Bronchial epithelial cell (primary cell): ENCODE measurements around the gene PPP1R16B. TPM values are rescaled to one million over a fixed set of nuclear protein-coding genes. Genes with fewer than 3 reads are reported as not detected.

Source experiments
- DNase-seq: peaks from one replicate; pipeline ENCODE4 v3.0.0-alpha.2; 2010; ENCODE audit warnings: low read depth
- FAIRE-seq: peaks from 2 replicates; lab custom pipeline; 2011; peaks lifted over from hg19 to GRCh38; lab: Jason Lieb, UNC
- H3K27me3 ChIP-seq: 2 replicates; pipeline ENCODE4 v1.5.1; 2011; ENCODE audit warnings: low read length; ENCODE audit not compliant: control insufficient read depth, insufficient read depth
- H3K36me3 ChIP-seq: 2 replicates; pipeline ENCODE4 v1.5.1; 2011; ENCODE audit warnings: low read length; ENCODE audit not compliant: control insufficient read depth, insufficient read depth
- H3K4me3 ChIP-seq: 2 replicates; pipeline ENCODE4 v1.5.1; 2011; ENCODE audit warnings: mild to moderate bottlenecking, low read depth, low read length, control low read depth
- CTCF ChIP-seq: IDR thresholded peaks from 2 replicates; pipeline ENCODE4 v1.5.1; 2011; ENCODE audit warnings: mild to moderate bottlenecking, moderate library complexity, low read length, control low read depth, inconsistent platforms; ENCODE audit not compliant: insufficient read depth, severe bottlenecking
- total RNA-seq: library from RNA; depleted of rRNA; stranded (reverse); fragments of >200 nt; gene quantifications from 2 replicates; pipeline ENCODE4 v1.2.1, GENCODE V29; 2014

The PPP1R16B gene
- total RNA-seq, 1 donor from 2014 or later: 0.26 TPM

DNA sequence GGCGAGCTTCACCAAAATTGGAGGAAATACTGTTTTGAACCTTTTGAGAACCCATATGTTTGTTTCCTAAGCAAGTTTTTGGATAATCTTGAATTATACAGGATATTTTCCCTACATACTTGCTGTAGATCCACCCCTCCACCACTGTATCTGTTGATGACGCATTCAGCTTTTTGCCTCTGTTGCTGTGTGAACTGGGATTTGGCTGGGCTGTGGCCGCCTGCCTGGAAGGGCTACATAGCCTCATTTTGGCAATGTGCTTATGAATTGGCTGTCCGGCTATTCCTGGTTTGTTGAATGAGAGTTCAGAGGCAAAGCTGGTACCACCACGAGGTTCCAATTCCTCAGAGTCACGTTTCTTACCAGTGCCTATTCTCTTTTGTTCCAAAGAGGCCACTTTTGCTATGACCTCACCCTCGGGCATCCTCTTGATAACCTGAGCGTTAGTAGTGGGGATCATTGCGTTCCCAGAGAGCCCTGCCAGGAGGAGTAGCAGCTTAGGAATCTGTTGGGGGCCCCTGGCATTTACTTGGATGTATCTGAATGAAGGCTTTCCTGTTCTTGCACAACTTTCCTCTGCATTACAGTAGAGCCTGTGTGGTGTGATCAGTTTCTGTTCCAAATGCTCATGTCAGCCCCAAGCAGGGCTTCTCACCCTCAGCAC is 127.1 kb downstream of the PPP1R16B start:
- DNase-seq: peak; percentile 13

DNA sequence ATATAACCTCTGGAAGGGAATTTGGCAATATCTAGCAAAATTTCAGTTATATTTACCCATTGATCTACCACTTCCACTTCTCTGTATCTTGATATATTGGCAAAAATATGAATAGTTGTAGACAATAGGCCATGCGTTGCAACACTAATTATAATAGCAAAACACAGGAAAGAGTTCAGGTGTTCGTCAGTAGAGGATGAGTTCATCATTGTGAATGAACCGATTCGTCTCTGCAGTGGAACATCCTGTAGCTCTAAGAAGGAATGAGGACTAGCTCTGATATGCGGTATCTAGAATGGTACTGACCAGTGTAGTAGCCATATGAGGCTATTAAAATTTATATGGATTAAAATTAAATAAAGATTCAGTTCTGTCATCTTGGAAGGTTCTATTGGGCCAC is 129.0 kb downstream of the PPP1R16B start:
- FAIRE-seq: no peak
- Histone ChIP-seq H3K27me3 (no peaks in the 10 kb centered on the region), H3K36me3 (no peaks in the 10 kb centered on the region), H3K4me3 (no peak overlapping the region)
- DNase-seq: no peak
- no peak for TF ChIP-seq CTCF

More for the DNA sequence above, 127.1 kb downstream of the PPP1R16B start:
- H3K27me3 ChIP-seq: no peaks in the 10 kb centered on the region
- no peak overlapping the region for H3K4me3 ChIP-seq
- no peaks in the 10 kb centered on the region for H3K36me3 ChIP-seq
- no peak for TF ChIP-seq CTCF
- FAIRE-seq: no peak

DNA sequence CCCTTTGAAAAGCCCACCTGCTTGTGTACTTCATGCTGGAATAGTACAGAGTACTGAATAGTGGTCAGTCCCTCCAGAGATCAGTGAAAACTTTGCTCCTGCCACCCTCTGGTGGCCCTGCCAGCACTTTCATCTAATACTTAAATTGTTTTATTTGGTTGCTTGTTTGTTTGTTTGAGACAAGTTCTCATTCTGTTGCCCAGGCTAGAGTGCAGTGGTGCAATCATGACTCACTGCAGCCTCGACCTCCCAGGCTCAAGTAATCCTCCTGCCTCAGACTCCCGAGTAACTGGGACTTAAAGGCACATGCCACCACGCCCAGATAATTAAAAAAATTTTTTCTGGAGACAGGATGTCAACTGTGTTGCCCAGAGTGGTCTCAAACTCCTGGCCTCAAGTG is 129.8 kb downstream of the PPP1R16B start:
- H3K27me3 ChIP-seq: no peaks in the 10 kb centered on the region
- DNase-seq (peak; percentile 30), FAIRE-seq (no peak)
- no peak overlapping the region for H3K4me3 ChIP-seq
- no peaks in the 10 kb centered on the region for H3K36me3 ChIP-seq
- TF ChIP-seq CTCF: no peak

DNA sequence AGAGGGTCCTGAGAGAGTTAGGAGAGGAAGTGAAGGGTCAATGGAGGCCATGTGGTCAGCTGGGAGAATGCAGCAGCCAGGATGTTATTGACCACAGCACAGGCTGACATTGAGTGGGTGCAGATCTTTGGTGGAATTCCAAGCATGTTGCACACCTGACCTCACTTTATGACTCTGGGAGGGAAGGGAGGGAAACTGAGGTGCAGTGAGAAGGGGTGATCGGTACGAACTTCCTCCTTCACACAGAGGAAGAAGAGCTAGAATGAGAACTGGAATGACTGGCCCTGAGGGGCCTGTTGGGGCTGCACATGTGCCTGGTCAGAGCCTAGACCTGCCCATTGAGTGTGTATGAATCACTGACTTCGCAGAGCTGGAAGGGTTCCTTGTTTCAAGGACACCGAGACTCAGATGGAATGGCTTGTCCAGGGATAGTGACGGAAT is 130.5 kb downstream of the PPP1R16B start:
- no peaks in the 10 kb centered on the region for H3K36me3 ChIP-seq
- no peak overlapping the region for H3K4me3 ChIP-seq
- no peak for TF ChIP-seq CTCF
- peak; percentile 78 for DNase-seq
- no peaks in the 10 kb centered on the region for H3K27me3 ChIP-seq
- FAIRE-seq: no peak

DNA sequence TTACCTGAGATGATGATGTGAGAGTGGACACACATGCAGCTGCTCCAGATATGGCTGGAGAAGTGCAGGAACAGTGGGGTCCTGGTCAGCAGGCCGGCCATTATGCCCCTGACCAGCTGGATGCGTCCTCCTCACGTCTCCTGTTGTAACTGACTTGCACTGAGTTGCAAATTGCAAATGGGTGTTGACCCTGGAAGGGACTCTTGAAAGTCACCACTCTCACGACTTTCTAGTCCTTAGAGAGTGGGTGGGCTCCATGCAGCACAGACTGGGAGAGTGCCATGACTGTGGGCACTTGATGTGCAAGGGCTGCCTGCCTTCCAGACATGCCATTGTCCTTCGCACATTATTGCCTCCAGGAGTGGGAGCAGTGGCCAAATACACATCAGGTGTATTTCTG is 131.5 kb downstream of the PPP1R16B start:
- H3K27me3 ChIP-seq: no peaks in the 10 kb centered on the region
- no peaks in the 10 kb centered on the region for H3K36me3 ChIP-seq
- no peak overlapping the region for H3K4me3 ChIP-seq
- DNase-seq (no peak), FAIRE-seq (no peak)
- TF ChIP-seq CTCF: no peak
